HG03039 (cell line): ENCODE results near the gene ARHGEF26.

Experiments
- ATAC-seq: cut with Tn5 transposase; IDR thresholded peaks from one replicate; pipeline ENCODE4 v1.9.1; 2021; ENCODE audit warnings: mild to moderate bottlenecking, moderate library complexity; ENCODE audit not compliant: unreplicated experiment

ARHGEF26 gene

DNA sequence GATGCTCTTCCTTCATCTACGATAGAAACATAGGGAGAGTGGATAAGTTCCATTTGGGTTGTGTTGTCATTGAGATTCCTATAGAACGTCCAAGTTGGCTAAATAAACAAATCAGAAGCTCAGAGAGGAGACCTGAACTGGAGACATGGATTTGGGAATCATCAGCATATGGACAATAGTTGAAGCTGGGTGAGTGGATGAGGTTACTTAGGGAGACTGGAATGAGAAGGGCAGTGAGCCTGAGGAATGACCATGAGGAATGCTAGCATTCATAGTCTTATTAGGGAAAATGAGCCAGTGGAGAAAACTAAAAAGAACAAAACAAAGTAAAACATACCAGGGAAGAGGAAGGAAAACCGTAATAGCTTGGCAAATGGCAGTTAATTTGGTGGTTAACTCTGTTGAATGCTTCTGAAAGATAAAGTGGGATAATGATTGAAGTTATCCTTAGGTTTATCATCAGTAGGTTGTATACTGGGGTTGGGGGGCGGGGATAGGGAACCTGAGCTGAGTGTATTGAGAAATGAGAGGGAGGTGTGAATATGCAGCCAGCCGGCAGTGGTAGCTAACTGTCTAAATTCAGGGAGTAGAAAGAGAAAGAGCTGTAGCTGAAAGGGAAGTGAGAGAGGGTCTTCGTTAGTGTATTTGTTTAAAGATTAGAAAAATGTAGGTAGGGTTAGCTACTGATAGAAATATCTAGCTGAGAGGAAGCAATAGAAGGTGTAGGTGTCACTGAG lies 74.6 kb downstream of the ARHGEF26 start:
- ATAC-seq: no peak

DNA sequence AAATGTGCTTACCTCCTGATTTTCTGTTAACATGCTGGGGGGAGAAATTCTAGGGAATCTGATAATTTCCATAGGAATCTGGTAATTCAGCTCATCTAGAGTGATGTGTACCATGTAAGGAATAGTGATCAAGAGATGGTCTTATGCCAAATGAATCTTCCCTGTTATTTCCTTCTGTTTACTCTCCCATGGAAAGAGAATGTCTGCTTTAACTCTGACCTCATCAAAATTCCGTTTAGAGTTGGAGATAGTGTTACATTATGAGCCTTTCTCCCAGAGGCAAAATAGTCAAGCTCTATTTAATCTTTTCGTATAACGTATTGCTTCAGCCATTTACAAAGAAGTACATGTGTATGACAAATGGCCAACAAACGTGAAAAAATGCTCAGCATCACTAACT lies 76.6 kb downstream of the ARHGEF26 start:
- no peak for ATAC-seq

- no peak for ATAC-seq
Measured at GRCh38 chr3:154209499-154209898, 88.3 kb downstream of the ARHGEF26 start.

DNA sequence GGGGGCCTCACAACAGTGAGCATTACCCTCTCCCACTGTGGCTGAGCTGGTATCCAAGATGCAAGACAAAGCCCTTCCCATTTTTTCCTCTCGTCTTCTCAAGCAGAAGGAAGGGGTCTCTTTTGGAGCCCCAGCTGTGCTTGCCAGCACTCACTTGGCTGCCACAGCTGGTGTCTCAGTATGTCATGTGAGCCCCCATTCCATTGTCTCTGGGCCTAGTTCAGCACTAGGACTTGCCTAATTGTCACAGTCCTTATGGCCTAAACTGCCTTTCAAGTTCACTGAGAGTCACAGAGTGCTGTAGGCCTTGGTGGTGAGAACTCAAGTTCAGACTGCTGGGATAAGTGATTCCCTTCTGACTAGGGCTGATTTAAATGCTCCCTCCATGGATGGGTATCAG lies 89.8 kb downstream of the ARHGEF26 start:
- no peak for ATAC-seq

DNA sequence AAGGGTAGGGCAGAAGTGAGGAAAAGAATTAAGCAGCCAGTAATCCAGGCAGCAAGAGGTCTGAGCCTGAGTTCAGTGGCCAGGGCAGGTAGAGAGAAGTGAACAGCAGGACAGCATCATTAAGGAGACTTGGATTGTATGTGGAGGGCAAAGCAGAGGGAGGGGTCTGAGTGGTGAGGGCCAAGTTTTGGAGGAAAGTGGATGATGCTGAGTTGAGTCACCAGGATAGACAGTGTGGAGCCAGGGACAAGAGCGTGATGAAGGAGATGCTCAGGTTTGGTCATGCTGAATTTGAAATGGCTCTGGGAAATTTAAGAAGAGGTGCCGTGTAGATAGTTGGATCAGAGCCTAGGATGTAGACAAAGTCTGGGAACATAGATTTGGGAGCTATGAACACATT lies 93.1 kb downstream of the ARHGEF26 start:
- ATAC-seq: no peak

GRCh38 chr3:154217671-154218070 lies 96.5 kb downstream of the ARHGEF26 start:
- ATAC-seq: no peak

DNA sequence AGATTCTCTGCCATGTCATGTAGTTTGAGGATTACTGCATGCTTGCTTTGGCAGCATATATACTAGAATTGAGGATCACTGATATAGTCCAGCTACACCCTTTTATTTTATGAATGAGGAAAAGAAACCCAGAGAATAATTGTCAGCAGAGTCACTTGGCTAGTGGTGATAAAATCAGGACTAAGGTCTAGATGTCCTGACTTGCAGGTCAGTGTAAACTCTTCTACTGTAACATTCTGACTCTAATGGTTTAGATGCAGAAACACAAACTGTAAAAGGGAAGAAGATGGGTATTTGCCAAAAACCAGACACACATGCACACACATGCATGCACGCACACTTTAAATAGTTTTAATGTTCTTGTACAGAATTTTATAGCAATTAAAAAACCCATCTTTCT lies 97.5 kb downstream of the ARHGEF26 start:
- ATAC-seq: no peak

DNA sequence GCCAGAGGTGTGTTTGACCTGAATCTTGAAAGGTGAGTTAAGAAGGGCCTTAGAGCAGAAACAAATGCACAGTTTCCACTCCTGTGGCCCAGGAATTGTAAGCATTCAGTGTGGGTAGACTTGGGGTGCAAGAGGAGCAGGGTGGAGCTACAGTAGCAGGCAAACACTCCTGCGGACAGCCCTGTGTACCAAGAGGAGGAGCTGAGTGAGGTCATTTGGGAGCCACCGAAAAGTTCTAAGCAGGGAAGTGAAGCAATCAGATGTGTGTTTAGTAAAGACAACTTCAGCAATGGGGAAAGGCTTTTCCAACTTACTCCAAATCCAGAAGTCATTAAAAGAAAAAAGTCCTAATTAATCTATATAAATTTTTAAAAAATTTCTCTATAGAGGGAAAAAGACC lies 99.3 kb downstream of the ARHGEF26 start:
- ATAC-seq: no peak

DNA sequence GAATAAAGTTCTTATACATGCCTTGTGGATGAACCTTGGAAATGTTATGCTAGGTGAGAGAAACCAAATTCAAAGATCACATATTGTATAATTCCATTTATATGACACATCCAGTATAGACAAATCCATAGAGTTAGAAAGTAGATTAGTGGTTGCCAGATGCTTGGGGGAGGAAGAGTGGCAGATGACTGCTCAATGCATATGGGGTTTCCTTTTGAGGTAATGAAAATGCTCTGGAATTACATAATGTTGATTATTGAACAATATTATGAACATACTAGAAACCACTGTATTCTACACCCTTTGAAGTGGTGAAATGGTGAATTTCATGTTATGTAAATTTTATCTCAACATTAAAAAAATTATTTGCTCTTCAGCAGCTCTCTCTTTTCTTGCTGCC lies 102.3 kb downstream of the ARHGEF26 start:
- no peak for ATAC-seq

DNA sequence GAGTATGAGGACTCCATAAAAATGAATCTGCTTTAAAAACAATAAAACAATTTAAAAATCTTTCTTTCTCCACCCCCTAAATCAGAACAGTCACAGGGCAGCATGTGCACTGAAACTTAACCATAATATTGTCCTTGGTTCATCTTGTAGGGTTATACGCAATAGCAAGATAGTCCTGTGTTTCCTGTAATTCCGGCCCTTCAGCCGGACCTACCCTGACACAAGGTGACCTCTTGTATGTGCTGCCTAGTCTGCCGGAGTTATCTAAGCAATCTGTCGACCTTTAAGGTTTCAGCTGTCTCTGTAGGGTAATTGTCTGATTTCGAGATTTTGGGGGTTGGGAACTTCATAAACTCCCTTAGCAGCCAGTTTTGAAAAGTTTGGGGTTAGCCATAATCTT lies 103.2 kb downstream of the ARHGEF26 start:
- no peak for ATAC-seq

DNA sequence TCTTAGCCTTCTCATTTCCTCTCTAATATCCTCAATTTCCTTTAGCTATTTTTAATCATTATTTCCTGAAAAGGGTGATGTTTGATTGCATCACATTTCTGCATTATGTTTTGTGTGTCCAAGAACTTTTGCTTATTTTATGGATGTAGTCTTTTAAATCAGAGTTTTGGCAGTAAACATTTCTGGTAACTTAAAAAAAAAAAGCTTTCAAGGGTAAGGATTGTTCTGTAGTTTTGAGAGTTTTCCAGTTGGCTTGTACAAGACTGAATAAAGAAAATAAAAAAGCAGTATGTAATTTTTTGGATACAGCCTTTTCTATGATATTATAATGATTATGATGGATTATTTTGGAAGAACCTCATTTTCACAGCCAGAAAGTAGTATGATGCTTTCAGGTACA lies 103.7 kb downstream of the ARHGEF26 start:
- no peak for ATAC-seq

- no peak for ATAC-seq
Measured at GRCh38 chr3:154225536-154225935, 104.3 kb downstream of the ARHGEF26 start.

- no peak for ATAC-seq
Measured at GRCh38 chr3:154227531-154227930, 106.3 kb downstream of the ARHGEF26 start.

DNA sequence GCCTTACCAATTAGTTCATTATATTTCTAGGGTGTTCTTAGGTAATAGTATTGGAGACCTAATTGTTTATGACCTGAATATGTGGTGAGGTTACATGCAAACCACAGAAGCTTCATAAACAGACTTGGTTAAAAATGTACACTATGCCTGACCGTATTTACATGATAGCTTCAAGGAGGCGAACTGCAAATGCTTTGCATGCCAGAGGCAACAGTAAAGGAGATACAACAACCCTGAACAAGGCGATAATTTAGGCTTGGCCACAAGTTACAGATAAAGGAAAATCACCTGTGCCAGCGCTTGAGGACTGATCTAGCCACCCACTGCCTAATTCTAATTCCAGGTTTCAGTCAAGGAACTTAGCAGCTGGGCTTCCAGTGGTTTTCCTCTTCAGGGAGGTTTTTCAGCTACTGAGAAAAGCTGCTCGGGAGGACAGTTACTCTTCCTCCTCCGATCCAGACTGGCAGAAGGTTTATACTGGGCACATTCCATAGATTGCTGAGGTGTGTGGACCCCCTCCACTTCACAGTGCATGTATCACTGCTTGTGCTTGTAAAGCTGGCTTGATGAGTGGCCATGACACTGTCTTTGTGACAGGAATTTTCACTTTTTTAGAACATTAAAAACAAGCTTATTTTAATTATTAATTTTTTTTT lies 107.5 kb downstream of the ARHGEF26 start:
- no peak for ATAC-seq

DNA sequence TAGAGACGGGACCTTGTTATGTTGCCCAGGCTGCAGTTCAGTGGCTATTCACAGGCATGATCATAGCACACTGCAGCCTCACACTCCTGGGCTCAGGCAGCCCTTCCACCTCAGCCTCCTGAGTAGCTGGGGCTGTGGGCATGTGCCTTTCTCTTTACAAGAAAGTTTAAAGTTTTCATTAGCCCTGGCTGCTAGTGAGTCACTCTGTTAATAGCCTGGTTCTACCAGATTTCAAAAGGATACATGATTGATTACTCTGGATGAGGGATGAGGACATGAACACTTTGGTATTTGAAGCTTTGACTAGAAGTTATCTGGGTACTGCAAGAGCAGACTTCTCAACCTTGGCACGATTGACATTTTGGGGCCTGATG lies 108.0 kb downstream of the ARHGEF26 start:
- ATAC-seq: no peak

DNA sequence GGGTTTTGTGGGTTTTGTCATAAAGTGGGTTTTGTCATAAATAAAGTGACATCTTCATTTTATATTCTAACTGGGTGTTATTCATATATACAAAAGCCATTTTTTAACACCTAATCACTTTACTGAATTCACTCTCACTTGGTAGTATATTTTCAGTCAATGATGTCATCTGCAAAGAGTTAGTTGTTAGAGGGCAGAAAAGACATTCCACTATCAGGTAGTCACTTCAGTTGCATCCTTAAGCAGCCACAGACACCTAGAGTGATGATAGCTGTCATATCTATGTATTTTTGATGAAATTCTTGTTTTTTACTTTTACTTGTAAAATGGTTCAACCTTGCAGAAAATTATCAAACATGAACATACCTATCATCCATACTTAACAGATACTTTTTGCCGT lies 114.1 kb downstream of the ARHGEF26 start:
- no peak for ATAC-seq

GRCh38 chr3:154236331-154236730 lies 115.1 kb downstream of the ARHGEF26 start:
- no peak for ATAC-seq

- ATAC-seq: no peak
Measured at GRCh38 chr3:154240235-154240634, 119.0 kb downstream of the ARHGEF26 start.

GRCh38 chr3:154241496-154241895 lies 120.3 kb downstream of the ARHGEF26 start:
- ATAC-seq: no peak

DNA sequence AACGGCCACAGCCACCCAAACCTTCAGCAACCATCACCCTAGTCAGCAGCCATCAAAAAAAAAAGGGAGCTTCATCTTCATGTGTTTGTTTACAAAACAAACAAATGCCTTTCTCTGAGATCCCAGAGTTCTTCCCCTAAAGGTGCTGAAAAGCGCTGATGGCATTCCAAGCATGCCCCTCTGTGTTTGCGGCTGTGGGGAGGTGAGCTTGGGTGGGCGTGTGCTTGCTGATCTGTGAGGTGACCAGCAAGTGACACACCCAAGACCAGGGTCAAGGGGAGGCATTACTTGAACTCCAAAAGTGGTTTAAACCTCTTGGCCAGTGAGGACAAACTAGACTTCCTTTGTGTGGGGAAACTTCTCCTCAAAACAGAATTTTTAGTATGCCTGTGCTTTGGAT lies 121.6 kb downstream of the ARHGEF26 start:
- no peak for ATAC-seq

DNA sequence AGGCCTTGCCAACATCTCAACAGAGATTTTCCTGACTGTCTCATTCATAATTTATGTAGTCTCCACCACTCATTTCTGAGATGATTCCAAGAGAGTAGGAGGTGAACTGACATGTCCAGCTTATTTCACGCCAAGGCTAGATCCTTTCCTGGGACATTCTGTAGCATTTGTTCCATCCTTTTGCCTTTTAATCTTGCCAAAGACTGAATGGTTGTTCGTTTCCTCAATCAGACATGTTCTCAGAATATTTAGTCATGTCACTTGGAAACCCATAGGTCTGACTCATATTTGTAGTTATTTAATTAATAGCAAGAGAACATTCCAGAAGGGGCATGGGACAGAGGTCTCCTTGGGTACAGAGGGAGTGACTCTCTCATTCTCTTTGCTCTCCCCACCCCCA lies 122.2 kb downstream of the ARHGEF26 start:
- ATAC-seq: no peak

DNA sequence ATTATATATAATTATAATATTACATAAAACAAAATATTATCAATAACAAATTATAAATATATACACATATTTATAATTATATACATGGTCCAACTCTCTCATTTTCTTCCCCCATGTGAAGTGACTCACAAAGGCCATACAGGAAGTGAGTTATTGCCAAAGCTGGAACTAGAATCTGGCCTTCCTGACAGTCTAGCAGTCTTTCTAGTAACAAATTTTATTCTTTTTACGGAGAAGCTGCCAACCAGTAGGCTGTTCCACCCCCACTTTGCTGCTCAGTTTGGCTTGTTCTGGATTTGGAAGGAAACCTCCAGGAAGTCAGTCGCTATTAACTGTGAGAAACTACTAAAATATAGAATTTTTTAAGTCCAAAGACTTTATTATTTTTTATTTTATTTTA lies 123.5 kb downstream of the ARHGEF26 start:
- ATAC-seq: no peak
